HG03342 (cell line): ENCODE measurements around the gene HSPB7.
A peak's percentile ranks its signal among the peaks of the same experiment; 100 is the strongest.
"Not testable (repeated sequence)": the region's sequence is repeated elsewhere in the genome, so short reads cannot be mapped to it uniquely, and the experiment has no call there.

ENCODE experiments used
- ATAC-seq: cut with Tn5 transposase; IDR thresholded peaks from one replicate; pipeline ENCODE4 v1.9.1; 2021; ENCODE audit warnings: mild to moderate bottlenecking, moderate library complexity; ENCODE audit not compliant: unreplicated experiment

Gene HSPB7

GRCh38 chr1:15985611-15986297 lies 32.1 kb downstream of the HSPB7 start:
- ATAC-seq = no peak

GRCh38 chr1:15983275-15983674 lies 34.6 kb downstream of the HSPB7 start:
- no peak for ATAC-seq

- ATAC-seq = no peak
Observed at GRCh38 chr1:15981679-15982078, 36.2 kb downstream of the HSPB7 start.

- not testable (repeated sequence) for ATAC-seq
Observed at GRCh38 chr1:15977947-15978346, 39.9 kb downstream of the HSPB7 start.

GRCh38 chr1:15975805-15976680 lies 41.8 kb downstream of the HSPB7 start, which contains the start of gene ZBTB17:
TSS of gene ZBTB17 (minus strand) at chr1:15976101. CDS start at chr1:15948495, 27,606 bp downstream.
- ATAC-seq = peak; percentile 67

GRCh38 chr1:15975358-15975804 lies 42.5 kb downstream of the HSPB7 start:
- ATAC-seq = peak; percentile 48

- peak; percentile 30 for ATAC-seq
Observed at GRCh38 chr1:15974855-15975254, 43.0 kb downstream of the HSPB7 start.

- ATAC-seq = no peak
Observed at GRCh38 chr1:15973772-15974171, 44.1 kb downstream of the HSPB7 start.

- ATAC-seq = no peak
Observed at GRCh38 chr1:15972409-15972808, 45.4 kb downstream of the HSPB7 start.

GRCh38 chr1:15970911-15971310 lies 46.9 kb downstream of the HSPB7 start:
- no peak for ATAC-seq

- ATAC-seq = no peak
Observed at GRCh38 chr1:15969321-15969880, 48.4 kb downstream of the HSPB7 start.

GRCh38 chr1:15968172-15968571 lies 49.7 kb downstream of the HSPB7 start:
- no peak for ATAC-seq

- ATAC-seq = no peak
Observed at GRCh38 chr1:15966956-15967344, 50.9 kb downstream of the HSPB7 start.

- peak; percentile 66 for ATAC-seq
Observed at GRCh38 chr1:15966081-15966955, 51.5 kb downstream of the HSPB7 start.

- ATAC-seq = no peak
Observed at GRCh38 chr1:15965228-15965767, 52.5 kb downstream of the HSPB7 start.
